ENCODE results near the gene CCDC188.

DNA sequence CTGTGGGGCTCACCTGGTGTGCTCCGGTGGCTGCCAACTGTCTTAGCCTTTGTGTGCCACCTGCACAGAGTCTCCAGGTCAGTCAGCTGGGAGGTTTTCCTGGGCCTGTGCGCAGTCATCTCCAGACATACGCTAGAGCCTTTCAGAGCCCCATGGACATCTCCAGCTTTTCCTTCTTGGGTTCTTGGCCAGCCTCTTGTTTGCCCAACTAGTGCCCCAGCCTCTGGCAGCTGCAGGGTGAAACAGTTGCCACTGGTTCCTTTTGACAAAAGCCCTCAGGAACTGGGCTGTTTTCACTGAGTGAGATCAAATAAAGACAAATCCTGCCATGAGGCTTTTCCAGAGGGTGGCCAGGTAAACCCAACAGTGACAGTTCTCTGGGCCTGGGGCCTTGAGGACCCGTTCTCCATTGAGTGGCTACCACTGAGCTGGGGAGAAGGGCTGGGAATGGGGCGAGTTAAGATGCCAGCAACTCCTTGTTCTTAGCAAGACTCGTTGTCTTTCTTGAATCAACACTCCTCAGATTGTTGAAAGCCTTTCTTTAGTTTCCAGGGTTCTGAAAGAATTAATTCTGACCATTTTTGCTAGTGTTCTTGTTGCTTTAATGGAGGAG is 51.6 kb downstream of the CCDC188 start:
- TF ChIP-seq EP300 (conservative IDR thresholded peaks at IDR 0.05; ENCODE audit: poor library complexity, severe bottlenecking) (no peak), POLR2AphosphoS5 (IDR thresholded peaks at IDR 0.05) (no peak), MXI1 (conservative IDR thresholded peaks at IDR 0.05; ENCODE audit: poor library complexity, severe bottlenecking) (no peak), EZH2 (IDR thresholded peaks at IDR 0.05; ENCODE audit: borderline replicate concordance, insufficient read depth, low read length, poor library complexity, severe bottlenecking) (no peak), RAD21 (conservative IDR thresholded peaks at IDR 0.05) (no peak)
- TF ChIP-seq, protein P1, sequence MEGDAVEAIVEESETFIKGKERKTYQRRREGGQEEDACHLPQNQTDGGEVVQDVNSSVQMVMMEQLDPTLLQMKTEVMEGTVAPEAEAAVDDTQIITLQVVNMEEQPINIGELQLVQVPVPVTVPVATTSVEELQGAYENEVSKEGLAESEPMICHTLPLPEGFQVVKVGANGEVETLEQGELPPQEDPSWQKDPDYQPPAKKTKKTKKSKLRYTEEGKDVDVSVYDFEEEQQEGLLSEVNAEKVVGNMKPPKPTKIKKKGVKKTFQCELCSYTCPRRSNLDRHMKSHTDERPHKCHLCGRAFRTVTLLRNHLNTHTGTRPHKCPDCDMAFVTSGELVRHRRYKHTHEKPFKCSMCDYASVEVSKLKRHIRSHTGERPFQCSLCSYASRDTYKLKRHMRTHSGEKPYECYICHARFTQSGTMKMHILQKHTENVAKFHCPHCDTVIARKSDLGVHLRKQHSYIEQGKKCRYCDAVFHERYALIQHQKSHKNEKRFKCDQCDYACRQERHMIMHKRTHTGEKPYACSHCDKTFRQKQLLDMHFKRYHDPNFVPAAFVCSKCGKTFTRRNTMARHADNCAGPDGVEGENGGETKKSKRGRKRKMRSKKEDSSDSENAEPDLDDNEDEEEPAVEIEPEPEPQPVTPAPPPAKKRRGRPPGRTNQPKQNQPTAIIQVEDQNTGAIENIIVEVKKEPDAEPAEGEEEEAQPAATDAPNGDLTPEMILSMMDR (IDR thresholded peaks at IDR 0.05; ENCODE audit: poor library complexity, severe bottlenecking): no peak

All from neural cell (in vitro differentiated cells).